GM12864 (cell line): ENCODE data around the gene GRIN2A.

Source experiments
- DNase-seq: peaks from one replicate; pipeline ENCODE4 v3.0.0-alpha.2; 2011; ENCODE audit warnings: low read depth
- H3K4me3 ChIP-seq: 2 replicates; pipeline ENCODE4 v1.5.1; 2011; ENCODE audit warnings: mild to moderate bottlenecking, low read depth, low read length, control low read depth
- TF ChIP-seq, protein P1 (sequence below): IDR thresholded peaks from 2 replicates; pipeline ENCODE4 v1.5.1; 2011; ENCODE audit warnings: low read depth, mild to moderate bottlenecking, moderate library complexity, low read length, control low read depth, inconsistent platforms; ENCODE audit errors: missing control alignments

The GRIN2A gene

DNA sequence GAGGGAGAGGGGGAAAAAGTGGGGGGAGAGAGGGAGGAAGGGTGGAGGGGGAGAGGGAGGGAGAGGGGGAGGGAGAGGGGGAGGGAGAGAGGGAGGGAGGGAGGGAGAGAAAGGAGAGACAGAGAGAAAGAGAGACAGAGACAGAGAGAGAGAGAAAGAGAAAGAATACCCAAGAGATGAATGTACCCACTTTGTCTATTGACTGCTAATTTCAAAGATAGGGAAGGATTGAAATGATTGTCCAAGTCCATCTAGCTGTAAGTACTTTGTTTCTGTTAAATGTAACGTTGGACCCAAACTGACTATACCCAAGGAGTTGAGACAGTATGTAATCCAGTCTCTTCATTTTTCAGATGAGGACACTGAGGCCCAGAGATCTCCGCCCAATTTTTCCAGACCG, 374.9 kb downstream of the GRIN2A start:
- no peak for DNase-seq
- TF ChIP-seq, protein P1, sequence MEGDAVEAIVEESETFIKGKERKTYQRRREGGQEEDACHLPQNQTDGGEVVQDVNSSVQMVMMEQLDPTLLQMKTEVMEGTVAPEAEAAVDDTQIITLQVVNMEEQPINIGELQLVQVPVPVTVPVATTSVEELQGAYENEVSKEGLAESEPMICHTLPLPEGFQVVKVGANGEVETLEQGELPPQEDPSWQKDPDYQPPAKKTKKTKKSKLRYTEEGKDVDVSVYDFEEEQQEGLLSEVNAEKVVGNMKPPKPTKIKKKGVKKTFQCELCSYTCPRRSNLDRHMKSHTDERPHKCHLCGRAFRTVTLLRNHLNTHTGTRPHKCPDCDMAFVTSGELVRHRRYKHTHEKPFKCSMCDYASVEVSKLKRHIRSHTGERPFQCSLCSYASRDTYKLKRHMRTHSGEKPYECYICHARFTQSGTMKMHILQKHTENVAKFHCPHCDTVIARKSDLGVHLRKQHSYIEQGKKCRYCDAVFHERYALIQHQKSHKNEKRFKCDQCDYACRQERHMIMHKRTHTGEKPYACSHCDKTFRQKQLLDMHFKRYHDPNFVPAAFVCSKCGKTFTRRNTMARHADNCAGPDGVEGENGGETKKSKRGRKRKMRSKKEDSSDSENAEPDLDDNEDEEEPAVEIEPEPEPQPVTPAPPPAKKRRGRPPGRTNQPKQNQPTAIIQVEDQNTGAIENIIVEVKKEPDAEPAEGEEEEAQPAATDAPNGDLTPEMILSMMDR: no peak
- no peak overlapping the region for H3K4me3 ChIP-seq

GRCh38 chr16:9805109-9805508, 377.1 kb downstream of the GRIN2A start:
- no peak for DNase-seq
- TF ChIP-seq, protein P1: no peak
- no peak overlapping the region for H3K4me3 ChIP-seq

- H3K4me3 ChIP-seq: no peak overlapping the region
- no peak for DNase-seq
- TF ChIP-seq, protein P1: no peak
Measured at GRCh38 chr16:9802160-9802559, 380.1 kb downstream of the GRIN2A start.

- no peak for DNase-seq
- TF ChIP-seq, protein P1: no peak
Measured at GRCh38 chr16:9801651-9802050, 380.6 kb downstream of the GRIN2A start.

GRCh38 chr16:9800186-9800738, 382.0 kb downstream of the GRIN2A start:
- TF ChIP-seq, protein P1: no peak
- no peak for DNase-seq
- H3K4me3 ChIP-seq: no peak overlapping the region

More at GRCh38 chr16:9801651-9802050, 380.6 kb downstream of the GRIN2A start:
- no peak overlapping the region for H3K4me3 ChIP-seq

GRCh38 chr16:9798952-9799580, 383.2 kb downstream of the GRIN2A start:
- TF ChIP-seq, protein P1: no peak
- H3K4me3 ChIP-seq: no peak overlapping the region
- DNase-seq: no peak

GRCh38 chr16:9798474-9798873, 383.8 kb downstream of the GRIN2A start:
- DNase-seq: no peak
- TF ChIP-seq, protein P1: no peak
- no peak overlapping the region for H3K4me3 ChIP-seq
